HepG2 (cell line): ENCODE data around the gene MPG. TPM values are rescaled to one million over a fixed set of nuclear protein-coding genes. Genes with fewer than 3 reads are reported as not detected.

Experiments used
- CSRNP2 ChIP-seq: sonication (generic); formaldehyde crosslinking; conservative IDR thresholded peaks from 2 replicates; pipeline ENCODE4 v1.8.0; 2022; ENCODE audit warnings: low read depth, missing genetic modification reagents
- DNMT1 ChIP-seq: sonication (generic); formaldehyde crosslinking; IDR thresholded peaks from 2 replicates; pipeline ENCODE4 v1.5.1; 2020; ENCODE audit warnings: mild to moderate bottlenecking, missing genetic modification reagents
- GZF1 ChIP-seq: sonication (generic); formaldehyde crosslinking; IDR thresholded peaks from 2 replicates; pipeline ENCODE4 v1.5.1; 2020; ENCODE audit warnings: mild to moderate bottlenecking, missing genetic modification reagents
- HBP1 ChIP-seq: IDR thresholded peaks from 2 replicates; pipeline ENCODE4 v1.6.1; 2016; ENCODE audit warnings: low read depth, control low read depth
- HMGXB4 ChIP-seq, 2 experiments: sonication (generic) in 1 of 2; formaldehyde crosslinking in 1 of 2; IDR thresholded peaks; 2 replicates each; pipeline versions ENCODE4 v1.4.0 to v1.6.1; 2018 to 2020; ENCODE audit warnings: missing genetic modification reagents in 2 of 2, borderline replicate concordance in 1 of 2, low read depth in 1 of 2, mild to moderate bottlenecking in 1 of 2, missing biosample characterization in 1 of 2
- ISL2 ChIP-seq: sonication (generic); formaldehyde crosslinking; IDR thresholded peaks from 2 replicates; pipeline ENCODE4 v1.5.0; 2020; ENCODE audit warnings: missing genetic modification reagents
- PATZ1 ChIP-seq: sonication (generic); formaldehyde crosslinking; IDR thresholded peaks from 2 replicates; pipeline ENCODE4 v1.4.0; 2020; ENCODE audit warnings: missing genetic modification reagents
- PHF21A ChIP-seq: sonication (generic); formaldehyde crosslinking; IDR thresholded peaks from 2 replicates; pipeline ENCODE4 v1.5.0; 2020; ENCODE audit warnings: mild to moderate bottlenecking, missing genetic modification reagents
- RXRA ChIP-seq: sonication (generic); formaldehyde crosslinking; IDR thresholded peaks from 2 replicates; pipeline ENCODE4 v1.5.1; 2020; ENCODE audit warnings: missing genetic modification reagents
- TBL1XR1 ChIP-seq: fragments of 150-350 bp; IDR thresholded peaks from 2 replicates; pipeline ENCODE4 v1.6.1; 2014; ENCODE audit warnings: borderline replicate concordance, low read length; ENCODE audit not compliant: partially characterized antibody
- TBP ChIP-seq: sonication (generic); formaldehyde crosslinking; IDR thresholded peaks from 2 replicates; pipeline ENCODE4 v1.5.0; 2020; ENCODE audit warnings: missing genetic modification reagents
- ZBTB21 ChIP-seq: sonication (generic); formaldehyde crosslinking; IDR thresholded peaks from 2 replicates; pipeline ENCODE4 v1.4.0; 2020; ENCODE audit warnings: missing genetic modification reagents
- ZFP36 ChIP-seq: fragments of 150-350 bp; IDR thresholded peaks from 2 replicates; pipeline ENCODE4 v1.6.1; 2018; ENCODE audit warnings: borderline replicate concordance, low read length, low read depth; ENCODE audit not compliant: partially characterized antibody
- ZFY ChIP-seq: sonication (generic); formaldehyde crosslinking; IDR thresholded peaks from 2 replicates; pipeline ENCODE4 v1.4.0; 2020; ENCODE audit warnings: missing genetic modification reagents
- ZNF235 ChIP-seq: sonication (generic); formaldehyde crosslinking; IDR thresholded peaks from 2 replicates; pipeline ENCODE4 v1.8.1; 2023; ENCODE audit warnings: mild to moderate bottlenecking, missing genetic modification reagents, borderline replicate concordance
- ZNF263 ChIP-seq: sonication (generic); formaldehyde crosslinking; IDR thresholded peaks from 2 replicates; pipeline ENCODE4 v1.4.0; 2020; ENCODE audit warnings: missing genetic modification reagents
- ZNF296 ChIP-seq: sonication (generic); formaldehyde crosslinking; conservative IDR thresholded peaks from 2 replicates; pipeline ENCODE4 v1.5.0; 2020; ENCODE audit warnings: mild to moderate bottlenecking, missing genetic modification reagents
- ZNF326 ChIP-seq: sonication (generic); formaldehyde crosslinking; IDR thresholded peaks from 2 replicates; pipeline ENCODE4 v1.4.0; 2020; ENCODE audit warnings: missing genetic modification reagents, borderline replicate concordance
- ZNF383 ChIP-seq: sonication (generic); formaldehyde crosslinking; IDR thresholded peaks from 2 replicates; pipeline ENCODE4 v1.4.0; 2020; ENCODE audit warnings: missing genetic modification reagents, mild to moderate bottlenecking, borderline replicate concordance
- ZNF576 ChIP-seq: sonication (generic); formaldehyde crosslinking; IDR thresholded peaks from 2 replicates; pipeline ENCODE4 v1.4.0; 2020; ENCODE audit warnings: mild to moderate bottlenecking, missing genetic modification reagents
- ZNF775 ChIP-seq: sonication (generic); formaldehyde crosslinking; IDR thresholded peaks from 2 replicates; pipeline ENCODE4 v1.4.0; 2020; ENCODE audit warnings: missing genetic modification reagents, mild to moderate bottlenecking, moderate library complexity, borderline replicate concordance
- ZNF781 ChIP-seq: sonication (generic); formaldehyde crosslinking; IDR thresholded peaks from 2 replicates; pipeline ENCODE4 v1.5.1; 2020; ENCODE audit warnings: borderline replicate concordance, mild to moderate bottlenecking, missing genetic modification reagents; ENCODE audit errors: not compliant biosample characterization
- polyA plus RNA-seq, 8 experiments: library from polyadenylated mRNA; depleted of rRNA in 3 of 8; stranded (reverse) in 7 of 8; unstranded in 1 of 8; fragments of >200 nt; fragmentation: Illumina TruSeq in 4 of 8; extraction: Trizol in 4 of 8; gene quantifications; 2 replicates each; pipeline versions ENCODE4 v1.2.1 to v1.2.3, GENCODE V29; 2011 to 2016; ENCODE audit warnings: low read depth in 4 of 8, missing spikeins in 1 of 8, mixed read lengths in 1 of 8; ENCODE audit not compliant: insufficient read depth in 1 of 8
- total RNA-seq, 5 experiments: library from RNA; depleted of rRNA; stranded (reverse); fragments of >200 nt; fragmentation: Illumina TruSeq; extraction: Trizol; gene quantifications; 2 replicates each; pipeline ENCODE4 v1.2.3, GENCODE V29; 2016; ENCODE audit warnings: low read depth in 1 of 5

The MPG gene
- total and polyA plus RNA-seq, 2 of the 13 experiments (the other 11 are each of a cell fraction or from before 2014, with no cell fraction given) = 59.1 to 62.5 TPM

GRCh38 chr16:71540-72401 lies 6.3 kb upstream of the MPG start (continued):
- TF ChIP-seq ZNF576 (CRISPR knock-in tag) (0 out of 2 replicates have a peak, but pooled peaks have one; percentile 46), PHF21A (no peak), TBP (CRISPR knock-in tag) (no peak), GZF1 (CRISPR knock-in tag) (no peak), CSRNP2 (CRISPR knock-in tag) (no peak), RXRA (CRISPR knock-in tag) (peak; percentile 28; the same call in 1 of the 2 replicates), ZNF781 (no peak), ZFY (CRISPR knock-in tag) (peak; percentile 35; the same call in 1 of the 2 replicates), TBL1XR1 (no peak), ZNF235 (CRISPR knock-in tag) (peak; percentile 43; the same call in 1 of the 2 replicates), ZBTB21 (no peak), ZNF263 (CRISPR knock-in tag) (no peak), ZNF296 (CRISPR knock-in tag) (no peak), ZNF775 (CRISPR knock-in tag) (no peak), ZFP36 (no peak), ISL2 (CRISPR knock-in tag) (no peak), PATZ1 (CRISPR knock-in tag) (peak; percentile 52; the same call in 1 of the 2 replicates), HBP1 (CRISPR knock-in tag) (0 out of 2 replicates have a peak, but pooled peaks have one; percentile 31), ZNF383 (CRISPR knock-in tag) (no peak), ZNF326 (CRISPR knock-in tag) (no peak), DNMT1 (CRISPR knock-in tag) (no peak), HMGXB4 (CRISPR knock-in tag; IDR thresholded peaks at IDR 0.05; ENCODE audit: borderline replicate concordance in 1 of 2, low read depth in 1 of 2) (no peak)
